HCT116 (cell line): ENCODE data around the gene SMYD3. TPM values are rescaled to one million over a fixed set of nuclear protein-coding genes. Genes with fewer than 3 reads are reported as not detected.
"Not testable (repeated sequence)": the region's sequence is repeated elsewhere in the genome, so short reads cannot be mapped to it uniquely, and the experiment has no call there.

Experiments used
- ATAC-seq: fragments of 200-7000 bp; cut with Tn5 transposase; 2 replicates; pipeline ENCODE4 v1.9.1; 2020; ENCODE audit warnings: mild to moderate bottlenecking, moderate library complexity
- BruUV-seq: library from RNA; stranded (reverse); fragments of 400-500 nt; replicated peaks from 2 replicates; lab custom pipeline; 2021; lab: Mats Ljungman, UMichigan
- CTCF ChIA-PET: fragments of 300-600 bp; sonication (Branson Sonifier 250); formaldehyde crosslinking; loops from one replicate; lab custom pipeline; 2021; ENCODE audit warnings: antibody characterized with exemption; lab: Charles Lee
- POLR2A ChIA-PET: fragments of 300-600, 350-600 bp; sonication (Branson Sonifier 250); formaldehyde crosslinking; loops from one replicate; lab custom pipeline; 2021; ENCODE audit warnings: antibody characterized with exemption; lab: Charles Lee
- RAD21 ChIA-PET, 2 experiments: fragments of 300-600 bp; sonication (Branson Sonifier 250); formaldehyde crosslinking; loops; one replicate each; lab custom pipeline; 2023; ENCODE audit warnings: low total read pairs in 2 of 2; ENCODE audit not compliant: uncharacterized antibody in 2 of 2, unreplicated experiment in 2 of 2, low non-redundant PET in 1 of 2; lab: Charles Lee
- DNase-seq: peaks from one replicate; pipeline ENCODE4 v3.0.0-alpha.2; 2010; ENCODE audit warnings: low read depth, low spot score
- H2AFZ ChIP-seq: fragments of 200-600 bp; shearing (Covaris generic), sonication (generic); 2 replicates; pipeline ENCODE4 v1.6.1; 2017; ENCODE audit warnings: low read depth, mixed run types, mixed read lengths, antibody characterized with exemption, low read length; ENCODE audit not compliant: poor library complexity, severe bottlenecking
- H3K27ac ChIP-seq: 2 replicates; pipeline ENCODE4 v1.5.1; 2012; ENCODE audit warnings: low read depth, low read length
- H3K27me3 ChIP-seq: fragments of 200-600 bp; sonication (generic); 2 replicates; pipeline ENCODE4 v1.6.1; 2016; ENCODE audit warnings: mixed run types, low read length, mixed read lengths; ENCODE audit not compliant: insufficient read depth
- H3K36me3 ChIP-seq, 2 experiments: fragments of 200-500 bp in 1 of 2; fragments of 200-600 bp in 1 of 2; sonication (Bioruptor generic) in 1 of 2; sonication (generic) in 1 of 2; 2 replicates each; pipeline versions ENCODE4 v1.5.1 to v1.6.1; 2014 to 2016; ENCODE audit warnings: low read length in 2 of 2, inconsistent platforms in 1 of 2, mixed read lengths in 1 of 2, mixed run types in 1 of 2; ENCODE audit not compliant: insufficient read depth in 2 of 2, control insufficient read depth in 1 of 2
- H3K4me1 ChIP-seq, 2 experiments: fragments of 200-600 bp in 1 of 2; sonication (generic) in 1 of 2; 2 replicates each; pipeline versions ENCODE4 v1.5.1 to v1.6.1; 2012 to 2017; ENCODE audit warnings: low read length in 2 of 2, inconsistent platforms in 1 of 2, mild to moderate bottlenecking in 1 of 2, mixed read lengths in 1 of 2, mixed run types in 1 of 2, moderate library complexity in 1 of 2; ENCODE audit not compliant: insufficient read depth in 2 of 2, control insufficient read depth in 1 of 2
- H3K4me2 ChIP-seq: fragments of 200-600 bp; sonication (generic); 2 replicates; pipeline ENCODE4 v1.6.1; 2017; ENCODE audit warnings: mixed run types, low read length, mixed read lengths
- H3K4me3 ChIP-seq, 2 experiments: fragments of 200-600 bp in 1 of 2; sonication (generic) in 1 of 2; replicated peaks in 1 of 2; 2 replicates each; pipeline ENCODE4 v1.5.1; 2011 to 2016; ENCODE audit warnings: low read length in 2 of 2, control low read depth in 1 of 2, low read depth in 1 of 2, mild to moderate bottlenecking in 1 of 2, mixed read lengths in 1 of 2, mixed run types in 1 of 2
- H3K79me2 ChIP-seq: fragments of 200-600 bp; sonication (generic); 2 replicates; pipeline ENCODE4 v1.6.1; 2017; ENCODE audit warnings: mild to moderate bottlenecking, mixed run types, low read length, moderate library complexity, mixed read lengths; ENCODE audit not compliant: insufficient read depth
- H3K9ac ChIP-seq: fragments of 200-600 bp; sonication (generic); 2 replicates; pipeline ENCODE4 v1.6.1; 2016; ENCODE audit warnings: low read length, mixed read lengths
- H3K9me2 ChIP-seq: fragments of 200-600 bp; sonication (generic), shearing (Covaris generic); 2 replicates; pipeline ENCODE4 v1.6.1; 2017; ENCODE audit warnings: mixed run types, mild to moderate bottlenecking, moderate library complexity; ENCODE audit not compliant: insufficient read depth
- H3K9me3 ChIP-seq, 2 experiments: fragments of 200-500 bp in 1 of 2; fragments of 200-600 bp in 1 of 2; sonication (Bioruptor generic) in 1 of 2; sonication (generic) in 1 of 2; 2 replicates each; pipeline ENCODE4 v1.6.1; 2014 to 2017; ENCODE audit warnings: low read length in 2 of 2, mixed read lengths in 2 of 2, inconsistent platforms in 1 of 2, low read depth in 1 of 2, mild to moderate bottlenecking in 1 of 2, mixed run types in 1 of 2, moderate library complexity in 1 of 2; ENCODE audit not compliant: control insufficient read depth in 1 of 2, insufficient read depth in 1 of 2
- H4K20me1 ChIP-seq: fragments of 200-600 bp; sonication (generic), shearing (Covaris generic); 2 replicates; pipeline ENCODE4 v1.6.1; 2017; ENCODE audit warnings: mixed run types, mild to moderate bottlenecking, moderate library complexity; ENCODE audit not compliant: insufficient read depth
- CEBPB ChIP-seq: IDR thresholded peaks from 2 replicates; pipeline ENCODE4 v1.6.1; 2012; ENCODE audit warnings: low read depth
- ELF1 ChIP-seq: IDR thresholded peaks from 2 replicates; pipeline ENCODE4 v1.6.1; 2012; ENCODE audit warnings: low read depth, borderline replicate concordance
- EZH2 ChIP-seq: fragments of 200-600 bp; sonication (generic); IDR thresholded peaks from 2 replicates; pipeline ENCODE4 v1.6.1; 2017; ENCODE audit warnings: antibody characterized with exemption, mixed run types
- JUND ChIP-seq: IDR thresholded peaks from 2 replicates; pipeline ENCODE4 v1.6.1; 2012
- SP1 ChIP-seq: IDR thresholded peaks from 2 replicates; pipeline ENCODE4 v1.6.1; 2012; ENCODE audit warnings: low read depth
- TCF7L2 ChIP-seq: IDR thresholded peaks from 2 replicates; pipeline ENCODE4 v1.7.0; 2011; ENCODE audit warnings: borderline replicate concordance, inconsistent platforms; ENCODE audit not compliant: insufficient read depth, insufficient read length; ENCODE audit errors: extremely low read depth
- YY1 ChIP-seq: IDR thresholded peaks from 2 replicates; pipeline ENCODE4 v1.6.1; 2011; ENCODE audit warnings: low read length, low read depth, moderate library complexity, mild to moderate bottlenecking; ENCODE audit not compliant: insufficient replicate concordance; ENCODE audit errors: extremely low read depth
- ZNF274 ChIP-seq: fragments of 200-500 bp; sonication (Bioruptor generic); IDR thresholded peaks from 2 replicates; pipeline ENCODE4 v1.6.1; 2014; ENCODE audit warnings: mild to moderate bottlenecking, low read depth, low read length, inconsistent platforms
- intact Hi-C: fragments of 100-400 bp; cut with micrococcal nuclease; formaldehyde crosslinking; loops from 2 replicates; pipeline ENCODE4 v1.10.0; 2022
- total RNA-seq: library from RNA; stranded (reverse); gene quantifications from one replicate; pipeline ENCODE4 v1.2.1, GENCODE V29; 2021; ENCODE audit not compliant: unreplicated experiment
- TF ChIP-seq, protein P1 (sequence below): IDR thresholded peaks from 2 replicates; pipeline ENCODE4 v1.6.1; 2012; ENCODE audit warnings: low read depth
- TF ChIP-seq, protein P2 (sequence below), 3 experiments: fragments of 200-600 bp in 1 of 3; sonication (generic) in 1 of 3; IDR thresholded peaks in 2 of 3; conservative IDR thresholded peaks in 1 of 3; 2 replicates each; pipeline ENCODE4 v1.5.1; 2012 to 2017; ENCODE audit warnings: low read depth in 2 of 3, low read length in 2 of 3, antibody characterized with exemption in 1 of 3, borderline replicate concordance in 1 of 3, control low read depth in 1 of 3, mild to moderate bottlenecking in 1 of 3, mixed read lengths in 1 of 3, mixed run types in 1 of 3, moderate library complexity in 1 of 3; ENCODE audit not compliant: insufficient read depth in 1 of 3
- TF ChIP-seq, protein P3 (sequence below): IDR thresholded peaks from 2 replicates; pipeline ENCODE4 v1.6.1; 2012
- TF ChIP-seq, protein P4 (sequence below): IDR thresholded peaks from 2 replicates; pipeline ENCODE4 v1.6.1; 2011; ENCODE audit warnings: mild to moderate bottlenecking, low read length, moderate library complexity; ENCODE audit not compliant: insufficient replicate concordance; ENCODE audit errors: extremely low read depth
- TF ChIP-seq, protein P5 (sequence below): IDR thresholded peaks from 2 replicates; pipeline ENCODE4 v1.6.1; 2012

Gene SMYD3
- total RNA-seq, 1 experiment from 2014 or later: 33.6 TPM

DNA sequence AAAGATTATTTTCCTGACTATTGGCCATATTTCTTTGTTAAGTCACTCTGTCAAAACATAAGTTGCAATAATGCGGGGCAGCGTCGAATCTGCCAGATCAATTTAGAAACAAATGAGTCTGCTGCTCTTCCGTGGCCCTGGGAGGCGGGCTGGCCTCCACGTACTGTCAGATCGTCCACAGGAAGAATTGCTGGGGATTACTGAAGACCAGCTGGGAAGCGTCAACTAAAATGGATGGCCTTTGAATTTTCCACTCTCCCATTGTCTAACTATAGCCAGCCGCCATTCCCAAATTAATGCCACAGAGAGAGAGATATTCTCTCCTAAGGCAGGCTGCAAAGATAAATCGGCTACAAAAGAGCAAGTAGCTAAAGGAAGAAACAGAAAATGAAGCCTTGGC lies 560.2 kb downstream of the SMYD3 start:
- no peak overlapping the region for H3K9ac ChIP-seq
- ATAC-seq: no peak
- CTCF ChIA-PET: no interaction called here
- H3K27ac ChIP-seq: no peak overlapping the region
- TF ChIP-seq SP1 (no peak), ELF1 (no peak), YY1 (no peak), CEBPB (no peak), EZH2 (no peak), TCF7L2 (no peak), ZNF274 (no peak), JUND (no peak)
- TF ChIP-seq, protein P1, sequence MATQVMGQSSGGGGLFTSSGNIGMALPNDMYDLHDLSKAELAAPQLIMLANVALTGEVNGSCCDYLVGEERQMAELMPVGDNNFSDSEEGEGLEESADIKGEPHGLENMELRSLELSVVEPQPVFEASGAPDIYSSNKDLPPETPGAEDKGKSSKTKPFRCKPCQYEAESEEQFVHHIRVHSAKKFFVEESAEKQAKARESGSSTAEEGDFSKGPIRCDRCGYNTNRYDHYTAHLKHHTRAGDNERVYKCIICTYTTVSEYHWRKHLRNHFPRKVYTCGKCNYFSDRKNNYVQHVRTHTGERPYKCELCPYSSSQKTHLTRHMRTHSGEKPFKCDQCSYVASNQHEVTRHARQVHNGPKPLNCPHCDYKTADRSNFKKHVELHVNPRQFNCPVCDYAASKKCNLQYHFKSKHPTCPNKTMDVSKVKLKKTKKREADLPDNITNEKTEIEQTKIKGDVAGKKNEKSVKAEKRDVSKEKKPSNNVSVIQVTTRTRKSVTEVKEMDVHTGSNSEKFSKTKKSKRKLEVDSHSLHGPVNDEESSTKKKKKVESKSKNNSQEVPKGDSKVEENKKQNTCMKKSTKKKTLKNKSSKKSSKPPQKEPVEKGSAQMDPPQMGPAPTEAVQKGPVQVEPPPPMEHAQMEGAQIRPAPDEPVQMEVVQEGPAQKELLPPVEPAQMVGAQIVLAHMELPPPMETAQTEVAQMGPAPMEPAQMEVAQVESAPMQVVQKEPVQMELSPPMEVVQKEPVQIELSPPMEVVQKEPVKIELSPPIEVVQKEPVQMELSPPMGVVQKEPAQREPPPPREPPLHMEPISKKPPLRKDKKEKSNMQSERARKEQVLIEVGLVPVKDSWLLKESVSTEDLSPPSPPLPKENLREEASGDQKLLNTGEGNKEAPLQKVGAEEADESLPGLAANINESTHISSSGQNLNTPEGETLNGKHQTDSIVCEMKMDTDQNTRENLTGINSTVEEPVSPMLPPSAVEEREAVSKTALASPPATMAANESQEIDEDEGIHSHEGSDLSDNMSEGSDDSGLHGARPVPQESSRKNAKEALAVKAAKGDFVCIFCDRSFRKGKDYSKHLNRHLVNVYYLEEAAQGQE: no peak
- TF ChIP-seq, protein P2, sequence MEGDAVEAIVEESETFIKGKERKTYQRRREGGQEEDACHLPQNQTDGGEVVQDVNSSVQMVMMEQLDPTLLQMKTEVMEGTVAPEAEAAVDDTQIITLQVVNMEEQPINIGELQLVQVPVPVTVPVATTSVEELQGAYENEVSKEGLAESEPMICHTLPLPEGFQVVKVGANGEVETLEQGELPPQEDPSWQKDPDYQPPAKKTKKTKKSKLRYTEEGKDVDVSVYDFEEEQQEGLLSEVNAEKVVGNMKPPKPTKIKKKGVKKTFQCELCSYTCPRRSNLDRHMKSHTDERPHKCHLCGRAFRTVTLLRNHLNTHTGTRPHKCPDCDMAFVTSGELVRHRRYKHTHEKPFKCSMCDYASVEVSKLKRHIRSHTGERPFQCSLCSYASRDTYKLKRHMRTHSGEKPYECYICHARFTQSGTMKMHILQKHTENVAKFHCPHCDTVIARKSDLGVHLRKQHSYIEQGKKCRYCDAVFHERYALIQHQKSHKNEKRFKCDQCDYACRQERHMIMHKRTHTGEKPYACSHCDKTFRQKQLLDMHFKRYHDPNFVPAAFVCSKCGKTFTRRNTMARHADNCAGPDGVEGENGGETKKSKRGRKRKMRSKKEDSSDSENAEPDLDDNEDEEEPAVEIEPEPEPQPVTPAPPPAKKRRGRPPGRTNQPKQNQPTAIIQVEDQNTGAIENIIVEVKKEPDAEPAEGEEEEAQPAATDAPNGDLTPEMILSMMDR (IDR thresholded peaks at IDR 0.05 in 2 of 3, conservative IDR thresholded peaks at IDR 0.05 in 1 of 3; ENCODE audit: borderline replicate concordance in 1 of 3, insufficient read depth in 1 of 3, low read depth in 2 of 3, low read length in 2 of 3): no peak
- TF ChIP-seq, protein P3, sequence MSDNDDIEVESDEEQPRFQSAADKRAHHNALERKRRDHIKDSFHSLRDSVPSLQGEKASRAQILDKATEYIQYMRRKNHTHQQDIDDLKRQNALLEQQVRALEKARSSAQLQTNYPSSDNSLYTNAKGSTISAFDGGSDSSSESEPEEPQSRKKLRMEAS: no peak
- TF ChIP-seq, protein P4, sequence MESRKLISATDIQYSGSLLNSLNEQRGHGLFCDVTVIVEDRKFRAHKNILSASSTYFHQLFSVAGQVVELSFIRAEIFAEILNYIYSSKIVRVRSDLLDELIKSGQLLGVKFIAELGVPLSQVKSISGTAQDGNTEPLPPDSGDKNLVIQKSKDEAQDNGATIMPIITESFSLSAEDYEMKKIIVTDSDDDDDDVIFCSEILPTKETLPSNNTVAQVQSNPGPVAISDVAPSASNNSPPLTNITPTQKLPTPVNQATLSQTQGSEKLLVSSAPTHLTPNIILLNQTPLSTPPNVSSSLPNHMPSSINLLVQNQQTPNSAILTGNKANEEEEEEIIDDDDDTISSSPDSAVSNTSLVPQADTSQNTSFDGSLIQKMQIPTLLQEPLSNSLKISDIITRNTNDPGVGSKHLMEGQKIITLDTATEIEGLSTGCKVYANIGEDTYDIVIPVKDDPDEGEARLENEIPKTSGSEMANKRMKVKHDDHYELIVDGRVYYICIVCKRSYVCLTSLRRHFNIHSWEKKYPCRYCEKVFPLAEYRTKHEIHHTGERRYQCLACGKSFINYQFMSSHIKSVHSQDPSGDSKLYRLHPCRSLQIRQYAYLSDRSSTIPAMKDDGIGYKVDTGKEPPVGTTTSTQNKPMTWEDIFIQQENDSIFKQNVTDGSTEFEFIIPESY: no peak
- TF ChIP-seq, protein P5, sequence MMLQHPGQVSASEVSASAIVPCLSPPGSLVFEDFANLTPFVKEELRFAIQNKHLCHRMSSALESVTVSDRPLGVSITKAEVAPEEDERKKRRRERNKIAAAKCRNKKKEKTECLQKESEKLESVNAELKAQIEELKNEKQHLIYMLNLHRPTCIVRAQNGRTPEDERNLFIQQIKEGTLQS: no peak
- H3K79me2 ChIP-seq: no peaks in the 10 kb centered on the region
- H3K27me3 ChIP-seq: no peaks in the 10 kb centered on the region
- H3K9me3 ChIP-seq: no peaks in the 10 kb centered on the region
- no peak overlapping the region for H3K4me2 ChIP-seq
- H3K9me2 ChIP-seq: no peaks in the 10 kb centered on the region
- DNase-seq: no peak
- intact Hi-C loops: no loop called here
- no TSS peak for BruUV-seq
- no peaks in the 10 kb centered on the region for H4K20me1 ChIP-seq
- POLR2A ChIA-PET: no interaction called here
- RAD21 ChIA-PET: no interaction called here
- H3K4me1 ChIP-seq: no peaks in the 10 kb centered on the region
- H2AFZ ChIP-seq: no peak overlapping the region
- no peaks in the 10 kb centered on the region for H3K36me3 ChIP-seq
- H3K4me3 ChIP-seq: no peak overlapping the region

DNA sequence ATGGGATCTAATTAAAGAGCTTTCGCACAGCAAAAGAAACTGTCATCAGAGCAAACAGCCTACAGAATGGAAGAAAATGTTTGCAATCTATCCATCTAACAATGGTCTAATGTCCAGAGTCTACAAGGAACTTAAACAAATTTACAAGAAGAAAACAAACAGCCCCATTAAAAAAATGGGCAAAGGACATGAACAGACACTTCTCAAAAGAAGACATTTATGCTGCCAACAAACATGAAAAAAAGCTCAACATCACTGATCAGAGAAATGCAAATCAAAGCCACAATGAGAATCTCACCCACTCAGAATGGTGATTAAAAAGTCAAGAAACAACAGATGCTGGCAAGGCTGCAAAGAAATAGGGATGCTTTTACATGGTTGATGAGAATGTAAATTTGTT lies 561.9 kb downstream of the SMYD3 start:
- H3K9me2 ChIP-seq, H3K9me3 ChIP-seq, RAD21 ChIA-PET, H3K4me1 ChIP-seq, H3K4me3 ChIP-seq, H4K20me1 ChIP-seq, POLR2A ChIA-PET, H3K4me2 ChIP-seq, H3K9ac ChIP-seq, intact Hi-C loops, DNase-seq, H3K27ac ChIP-seq, H3K27me3 ChIP-seq, CTCF ChIA-PET, BruUV-seq, H3K79me2 ChIP-seq, ATAC-seq, H2AFZ ChIP-seq, H3K36me3 ChIP-seq: not testable (repeated sequence)
